DND-41 (cell line): ENCODE results near the gene VASH2.

ENCODE experiments used
- ATAC-seq: fragments of 200-7000 bp; cut with Tn5 transposase; 3 replicates; pipeline ENCODE4 v1.9.1; 2021; ENCODE audit warnings: low read depth; ENCODE audit not compliant: insufficient read depth
- DNase-seq: peaks from one replicate; pipeline ENCODE4 v3.0.0-alpha.2; 2020
- H2AFZ ChIP-seq: 2 replicates; pipeline ENCODE4 v1.6.0; 2012; ENCODE audit warnings: low read depth, low read length
- H3K27ac ChIP-seq: 2 replicates; pipeline ENCODE4 v1.5.1; 2012; ENCODE audit warnings: low read length, inconsistent platforms
- H3K27me3 ChIP-seq: fragments of 200-600 bp; sonication (generic); 2 replicates; pipeline ENCODE4 v1.6.0; 2012; ENCODE audit warnings: low read length, mild to moderate bottlenecking, inconsistent platforms; ENCODE audit not compliant: insufficient read depth, poor library complexity
- H3K36me3 ChIP-seq: 2 replicates; pipeline ENCODE4 v1.5.1; 2012; ENCODE audit warnings: low read length, inconsistent platforms; ENCODE audit not compliant: insufficient read depth
- H3K4me1 ChIP-seq: 2 replicates; pipeline ENCODE4 v1.5.1; 2012; ENCODE audit warnings: mild to moderate bottlenecking, low read length; ENCODE audit not compliant: insufficient read depth
- H3K4me2 ChIP-seq: 2 replicates; pipeline ENCODE4 v1.6.0; 2012; ENCODE audit warnings: mild to moderate bottlenecking, moderate library complexity, low read length, inconsistent platforms; ENCODE audit not compliant: insufficient read depth
- H3K4me3 ChIP-seq, 2 experiments: fragments of 200-600 bp in 1 of 2; shearing (Covaris generic) in 1 of 2; 2 replicates each; pipeline ENCODE4 v1.5.1; 2012 to 2016; ENCODE audit warnings: inconsistent platforms in 2 of 2, low read length in 2 of 2, mild to moderate bottlenecking in 2 of 2, low read depth in 1 of 2, moderate library complexity in 1 of 2
- H3K79me2 ChIP-seq: 2 replicates; pipeline ENCODE4 v1.6.0; 2012; ENCODE audit warnings: low read length, inconsistent platforms; ENCODE audit not compliant: insufficient read depth
- H3K9ac ChIP-seq: 2 replicates; pipeline ENCODE4 v1.6.0; 2012; ENCODE audit warnings: low read depth, mild to moderate bottlenecking, inconsistent platforms, low read length, moderate library complexity
- H3K9me3 ChIP-seq: 2 replicates; pipeline ENCODE4 v1.5.1; 2012; ENCODE audit warnings: low read length, moderate library complexity, mild to moderate bottlenecking, inconsistent platforms; ENCODE audit not compliant: insufficient read depth, severe bottlenecking
- H4K20me1 ChIP-seq: 2 replicates; pipeline ENCODE4 v1.6.0; 2012; ENCODE audit warnings: low read length; ENCODE audit not compliant: insufficient read depth
- CTCF ChIP-seq: IDR thresholded peaks from 2 replicates; pipeline ENCODE4 v1.5.1; 2012; ENCODE audit warnings: borderline replicate concordance, low read length, moderate library complexity, mild to moderate bottlenecking; ENCODE audit not compliant: poor library complexity, severe bottlenecking; ENCODE audit errors: extremely low read depth
- EZH2 ChIP-seq: IDR thresholded peaks from 3 replicates; pipeline ENCODE4 v1.6.1; 2012; ENCODE audit warnings: borderline replicate concordance, low read depth, mild to moderate bottlenecking, moderate library complexity, low read length, inconsistent platforms; ENCODE audit not compliant: severe bottlenecking

The VASH2 gene

GRCh38 chr1:212942679-212943392 lies 7.5 kb upstream of the VASH2 start:
- ATAC-seq (no peak), DNase-seq (no peak)
- Histone ChIP-seq H3K9ac (no peak overlapping the region), H3K4me3 (no peak overlapping the region), H3K4me1 (no peaks in the 10 kb centered on the region), H3K4me2 (no peak overlapping the region), H3K27me3 (no peaks in the 10 kb centered on the region), H3K36me3 (no peaks in the 10 kb centered on the region), H2AFZ (no peak overlapping the region), H3K27ac (no peak overlapping the region), H3K9me3 (peaks cover 2% of the 10 kb centered on the region), H3K79me2 (no peaks in the 10 kb centered on the region), H4K20me1 (no peaks in the 10 kb centered on the region)
- TF ChIP-seq CTCF (no peak), EZH2 (no peak)

- TF ChIP-seq CTCF: no peak
- no peak for TF ChIP-seq EZH2
- Histone ChIP-seq H3K4me1 (no peaks in the 10 kb centered on the region), H4K20me1 (no peaks in the 10 kb centered on the region), H3K27ac (no peak overlapping the region), H3K4me3 (no peak overlapping the region), H2AFZ (no peak overlapping the region), H3K4me2 (no peak overlapping the region), H3K27me3 (no peaks in the 10 kb centered on the region), H3K36me3 (no peaks in the 10 kb centered on the region), H3K79me2 (no peaks in the 10 kb centered on the region), H3K9ac (no peak overlapping the region), H3K9me3 (peaks cover 2% of the 10 kb centered on the region)
- no peak for ATAC-seq
- DNase-seq: no peak
Observed at GRCh38 chr1:212943393-212943710, 7.0 kb upstream of the VASH2 start.

GRCh38 chr1:212944229-212944901 lies 6.0 kb upstream of the VASH2 start:
- Histone ChIP-seq H3K36me3 (no peaks in the 10 kb centered on the region), H3K27ac (no peak overlapping the region), H3K4me3 (no peak overlapping the region), H3K79me2 (no peaks in the 10 kb centered on the region), H3K4me2 (no peak overlapping the region), H3K27me3 (peaks cover 2% of the 10 kb centered on the region), H4K20me1 (no peaks in the 10 kb centered on the region), H3K4me1 (no peaks in the 10 kb centered on the region), H3K9ac (no peak overlapping the region), H2AFZ (no peak overlapping the region), H3K9me3 (peaks cover 2% of the 10 kb centered on the region)
- no peak for TF ChIP-seq CTCF
- no peak for TF ChIP-seq EZH2
- ATAC-seq: no peak
- DNase-seq: no peak
